Liver (tissue), 3 donors: Measurements from ENCODE around the gene PNMA6F.

ENCODE experiments used
- CTCF ChIP-seq: fragments of 150-350 bp; IDR thresholded peaks from 2 replicates; pipeline ENCODE4 v1.5.1; 2017; ENCODE audit warnings: improper control_type of control experiment, low read depth, low read length; ENCODE audit not compliant: missing input control
- EGR1 ChIP-seq, 2 donors: IDR thresholded peaks; 2 replicates each; pipeline ENCODE4 v1.6.1; 2016 to 2018; ENCODE audit warnings: antibody characterized with exemption in 2 of 2, low read depth in 2 of 2
- TAF1 ChIP-seq: conservative IDR thresholded peaks from 2 replicates; pipeline ENCODE4 v1.6.1; 2016; ENCODE audit warnings: antibody characterized with exemption, mild to moderate bottlenecking
- YY1 ChIP-seq: IDR thresholded peaks from 2 replicates; pipeline ENCODE4 v1.6.1; 2016; ENCODE audit warnings: antibody characterized with exemption, mild to moderate bottlenecking
- donor health status: healthy.
- donor health status: healthy.

- TF ChIP-seq TAF1, result no peak
- no peak for TF ChIP-seq CTCF
- no peak for TF ChIP-seq EGR1 (IDR thresholded peaks at IDR 0.05; ENCODE audit: low read depth in 2 of 2)
- no peak for TF ChIP-seq YY1
Observed at GRCh38 chrX:153352858-153353257, 31.3 kb upstream of the PNMA6F start.
